Effector CD4-positive, alpha-beta T cell (primary cell): ENCODE measurements around the gene HDGFL3.

ENCODE experiments used
- DNase-seq: peaks from one replicate; pipeline ENCODE4 v3.0.0-alpha.2; 2020

Gene HDGFL3

DNA sequence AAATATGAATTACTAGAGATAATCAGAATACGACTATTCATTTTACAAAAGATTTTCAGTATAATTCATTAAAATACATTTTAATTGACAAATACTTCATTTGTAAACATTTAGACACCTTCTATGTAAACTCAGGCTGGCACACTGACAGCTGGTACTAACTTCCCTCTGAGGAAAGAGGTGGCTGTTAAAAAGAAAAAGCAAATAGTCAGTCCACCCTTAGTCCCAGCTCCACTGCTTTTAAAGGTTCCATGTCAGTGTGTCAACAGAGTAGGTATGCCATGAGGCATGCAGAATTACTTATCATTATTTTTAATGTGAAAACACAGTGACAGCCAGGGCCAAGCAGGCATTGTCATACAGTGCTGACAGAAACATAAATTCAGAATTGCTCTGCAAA lies 84.1 kb downstream of the HDGFL3 start:
- no peak for DNase-seq

DNA sequence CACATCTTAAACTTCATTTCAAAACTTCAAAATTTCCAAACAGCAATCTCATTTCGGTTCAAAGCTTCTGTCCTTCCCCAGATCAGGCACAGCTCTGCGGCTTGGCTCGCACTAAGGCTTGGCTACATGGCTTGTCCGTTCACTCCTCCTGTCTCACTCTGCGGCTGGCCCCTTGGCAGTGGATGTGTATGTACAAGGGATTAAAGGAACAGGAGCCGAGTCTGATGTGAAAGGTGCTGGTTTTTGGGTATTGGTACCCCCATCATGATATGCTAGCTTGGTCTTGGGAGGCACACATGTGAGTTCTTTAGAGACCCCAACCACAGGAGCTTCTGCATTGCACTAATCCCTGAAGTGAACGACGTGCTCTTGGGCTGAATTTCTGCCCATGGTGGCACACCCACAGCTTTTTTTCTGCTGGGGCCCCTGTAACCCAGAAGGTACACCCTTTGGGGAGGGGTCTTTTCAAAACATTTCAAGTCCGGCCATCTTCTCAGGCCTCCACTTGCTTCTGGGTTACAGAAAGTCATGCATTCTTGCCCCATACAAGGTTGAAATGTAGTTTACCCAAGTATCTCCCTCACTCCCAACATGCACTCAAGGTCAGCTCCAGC lies 87.5 kb downstream of the HDGFL3 start:
- DNase-seq, result no peak

DNA sequence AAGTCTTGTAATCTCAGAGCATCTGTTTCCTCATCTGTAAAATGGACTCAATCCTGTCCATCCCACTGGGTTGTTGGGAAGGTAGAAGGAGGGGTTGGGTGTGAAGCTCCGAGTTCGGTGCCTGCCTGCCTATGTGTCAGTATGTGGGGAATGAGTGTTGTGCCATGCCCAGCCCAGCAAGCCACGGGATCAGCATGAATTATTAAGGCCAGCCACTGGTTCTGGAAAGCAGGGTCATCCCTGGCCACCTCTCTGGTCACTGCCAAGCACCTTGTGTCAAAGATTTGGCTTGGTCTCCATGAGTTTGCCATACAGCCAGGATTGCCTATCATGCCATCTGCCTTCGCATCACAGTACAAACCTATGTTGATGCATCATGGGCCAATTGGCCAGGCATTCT lies 88.7 kb downstream of the HDGFL3 start:
- DNase-seq, result no peak

DNA sequence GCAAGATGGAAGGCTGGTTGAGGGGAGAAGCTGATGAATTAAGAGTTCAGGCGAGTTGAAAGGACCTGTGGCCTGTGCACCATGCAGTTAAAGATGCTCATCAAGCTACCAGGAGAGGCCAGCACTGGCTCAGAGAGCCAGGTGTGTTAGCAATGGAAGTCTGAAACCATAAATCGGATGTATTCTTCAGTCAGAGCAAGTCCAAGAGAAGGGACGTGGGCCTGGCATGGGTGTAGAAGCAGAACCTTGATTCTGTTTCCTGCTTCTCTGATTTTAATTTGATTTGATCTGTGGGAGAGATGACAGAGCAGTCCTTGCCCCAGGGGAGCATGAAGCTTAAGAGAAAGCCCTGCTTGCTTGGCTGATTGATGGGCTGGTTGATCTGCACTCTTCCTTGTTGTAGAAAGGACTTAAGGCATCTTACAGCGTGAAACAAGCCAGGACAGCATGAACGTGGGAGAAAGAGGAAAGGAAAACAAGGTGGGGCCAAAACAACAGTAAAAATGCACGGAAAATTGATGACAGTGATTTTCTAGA lies 89.3 kb downstream of the HDGFL3 start:
- no peak for DNase-seq

DNA sequence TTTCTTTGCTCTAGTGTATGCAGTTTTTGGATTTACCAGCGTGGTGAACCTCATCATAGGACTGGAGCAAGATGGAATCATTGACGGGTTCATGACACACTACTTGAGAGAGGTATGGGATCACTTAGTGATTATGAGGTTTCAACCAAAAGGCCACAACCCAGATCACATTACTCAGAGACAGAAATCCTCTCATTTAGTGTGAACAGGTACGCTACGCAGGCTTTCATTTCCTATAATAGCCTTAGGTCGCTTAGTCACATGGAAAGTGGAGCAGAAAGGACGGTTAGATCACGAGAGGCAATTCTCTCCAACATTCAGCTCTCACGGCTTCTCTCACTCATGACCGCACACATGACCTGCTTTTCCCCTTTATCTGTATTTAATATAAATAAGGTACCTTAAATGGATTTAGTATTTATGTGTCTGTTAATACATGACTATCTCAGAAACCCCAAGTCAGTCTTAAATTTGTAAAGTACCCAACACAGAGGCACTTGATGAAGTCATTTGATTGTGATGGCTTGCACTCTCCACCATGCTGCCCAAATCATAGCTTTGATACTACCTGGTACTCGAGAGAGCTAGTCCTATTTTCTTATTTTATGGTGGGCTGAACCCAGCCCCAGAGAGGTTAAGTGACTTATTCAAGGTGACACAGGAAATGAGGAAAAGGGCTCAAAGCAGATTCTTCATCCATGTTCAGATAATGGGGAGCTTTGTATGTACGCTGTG lies 91.6 kb downstream of the HDGFL3 start:
- DNase-seq, result no peak

DNA sequence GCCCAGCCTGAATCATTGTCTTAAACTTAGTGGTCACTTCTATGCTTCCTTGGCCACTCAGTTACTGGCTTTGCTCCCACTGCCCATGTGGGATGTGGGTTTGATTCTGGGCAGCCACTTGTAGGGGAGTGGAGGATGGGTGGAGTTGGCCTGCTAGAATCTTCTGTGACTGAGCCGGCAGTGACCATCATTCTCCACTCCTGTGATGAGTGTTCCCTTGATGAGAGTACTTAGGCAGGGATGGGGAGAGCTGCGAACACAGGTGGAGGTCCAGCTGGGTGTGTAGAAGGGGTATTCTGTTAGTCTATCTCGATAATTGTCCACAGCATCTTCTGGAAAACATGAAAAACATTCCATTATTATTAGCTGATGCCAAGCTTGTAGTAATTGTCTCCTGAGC lies 92.2 kb downstream of the HDGFL3 start:
- no peak for DNase-seq

DNA sequence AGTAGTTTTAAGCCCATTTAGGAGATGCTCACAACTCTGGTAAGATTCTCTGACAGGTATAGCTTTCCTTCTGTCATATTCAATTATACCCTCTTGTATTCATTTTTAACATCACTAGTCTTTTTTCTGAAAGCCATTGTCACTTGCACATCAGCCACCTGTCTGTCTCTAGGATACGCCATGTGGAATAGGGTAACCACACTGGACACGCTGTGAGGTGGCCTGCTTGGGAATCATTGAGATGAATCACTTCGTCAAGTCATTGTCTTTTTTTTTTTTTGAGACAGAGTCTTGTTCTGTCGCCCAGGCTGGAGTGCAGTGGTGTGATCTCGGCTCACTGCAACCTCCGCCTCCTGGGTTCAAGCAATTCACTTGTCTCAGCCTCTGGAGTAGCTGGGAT lies 92.8 kb downstream of the HDGFL3 start:
- DNase-seq, result no peak

DNA sequence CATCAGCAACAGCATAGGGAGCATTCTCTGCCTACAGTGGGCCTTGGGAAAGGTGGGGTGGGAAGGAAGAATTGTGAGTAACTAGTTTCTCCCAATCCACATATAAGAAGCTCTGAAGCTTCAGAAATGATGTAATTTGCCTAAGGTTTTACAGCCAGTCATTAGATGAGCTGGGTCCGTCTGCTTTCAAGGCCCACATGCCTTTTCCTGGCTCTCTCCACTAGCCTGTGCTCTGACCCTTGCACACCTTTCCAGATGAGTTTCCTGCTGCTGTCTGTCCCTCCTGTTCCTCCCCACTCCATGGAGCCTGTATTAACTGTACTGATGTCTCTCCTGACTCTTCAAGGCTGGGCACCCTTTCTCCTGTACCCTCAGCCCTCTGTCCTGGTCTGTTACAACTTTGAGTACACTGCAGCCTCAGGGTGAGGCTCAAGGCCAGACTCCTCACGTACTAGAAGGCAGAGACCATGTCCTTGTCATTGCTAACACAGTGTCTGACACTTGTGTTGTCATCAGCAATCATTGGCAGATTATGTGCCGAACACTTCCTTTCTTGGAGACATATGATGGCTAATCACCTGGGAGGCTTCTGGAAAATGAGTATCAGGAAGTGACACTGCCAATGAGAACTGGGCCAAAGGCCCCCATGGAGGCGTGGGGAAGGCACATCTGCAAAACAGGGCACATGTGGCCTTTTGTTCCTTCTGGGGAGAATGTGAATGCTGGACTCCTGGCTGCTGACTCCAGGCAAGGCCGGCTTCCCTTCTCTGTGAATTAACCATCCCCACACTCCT lies 93.5 kb downstream of the HDGFL3 start:
- no peak for DNase-seq

DNA sequence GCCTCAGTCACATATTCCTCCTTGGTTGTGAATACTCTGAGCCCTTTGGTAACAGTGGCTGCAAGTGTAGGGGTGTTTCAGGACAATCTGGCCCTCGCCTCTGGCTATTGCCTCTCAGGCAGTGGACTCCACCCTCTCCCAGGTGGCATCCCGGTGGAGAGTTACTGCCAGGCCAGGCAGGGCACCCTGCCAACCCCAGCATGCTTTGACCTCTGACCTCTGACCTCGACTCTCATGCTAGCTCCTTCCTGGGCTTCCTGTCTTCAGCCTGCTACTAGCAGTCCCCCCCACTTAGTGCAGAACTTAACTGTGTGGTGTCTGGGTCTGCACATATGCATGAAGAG lies 94.7 kb downstream of the HDGFL3 start:
- DNase-seq, result no peak

DNA sequence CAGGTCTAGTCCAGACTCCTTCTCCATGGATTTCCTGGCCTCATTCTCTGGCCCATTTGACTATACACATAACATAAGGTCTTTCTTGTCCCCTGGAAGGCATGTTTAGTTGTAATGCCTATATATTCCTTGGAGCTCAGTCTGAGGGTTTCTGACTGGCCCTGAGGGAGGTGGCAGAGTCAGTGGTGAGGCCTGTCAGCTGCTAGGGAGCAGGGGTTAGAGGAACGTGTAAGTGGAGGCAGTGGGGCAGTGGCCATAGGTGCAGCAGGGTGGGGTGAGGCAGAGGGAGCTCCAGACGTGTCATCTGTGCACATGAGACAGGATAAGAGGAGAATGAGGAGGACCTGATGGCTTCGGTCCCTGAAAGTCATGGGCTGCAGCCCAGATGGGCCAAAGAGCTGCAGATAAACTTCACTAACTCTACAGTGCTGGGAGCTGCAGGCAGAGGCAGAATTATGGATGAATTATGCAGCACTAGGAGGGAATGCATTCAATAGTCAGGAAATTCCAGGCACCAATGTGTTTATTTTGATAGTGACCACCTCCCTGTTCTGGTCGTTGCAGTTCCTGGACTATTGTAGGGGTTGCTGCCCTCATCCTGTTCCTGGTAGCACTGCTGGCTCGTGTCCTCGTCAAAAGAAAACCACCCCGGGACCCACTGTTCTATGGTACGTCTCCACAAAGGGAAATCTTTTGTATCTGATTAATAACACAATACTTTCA lies 95.2 kb downstream of the HDGFL3 start:
- no peak for DNase-seq

DNA sequence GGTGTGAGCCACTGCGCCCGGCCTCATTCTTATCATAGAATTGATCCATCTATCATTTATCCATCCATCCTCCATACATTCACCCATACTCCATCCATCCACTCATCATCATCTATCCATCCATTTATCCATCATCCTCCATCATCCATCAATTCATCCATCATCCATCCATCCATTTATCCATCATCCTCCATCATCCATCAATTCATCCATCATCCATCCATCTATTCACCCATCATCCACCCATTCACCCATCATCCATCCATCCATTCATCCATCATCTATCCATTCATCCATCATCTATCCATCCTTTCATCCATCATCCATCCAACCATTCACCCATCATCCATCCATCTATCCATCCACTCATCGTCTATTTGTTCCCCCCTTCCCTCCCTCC lies 96.5 kb downstream of the HDGFL3 start:
- no peak for DNase-seq

DNA sequence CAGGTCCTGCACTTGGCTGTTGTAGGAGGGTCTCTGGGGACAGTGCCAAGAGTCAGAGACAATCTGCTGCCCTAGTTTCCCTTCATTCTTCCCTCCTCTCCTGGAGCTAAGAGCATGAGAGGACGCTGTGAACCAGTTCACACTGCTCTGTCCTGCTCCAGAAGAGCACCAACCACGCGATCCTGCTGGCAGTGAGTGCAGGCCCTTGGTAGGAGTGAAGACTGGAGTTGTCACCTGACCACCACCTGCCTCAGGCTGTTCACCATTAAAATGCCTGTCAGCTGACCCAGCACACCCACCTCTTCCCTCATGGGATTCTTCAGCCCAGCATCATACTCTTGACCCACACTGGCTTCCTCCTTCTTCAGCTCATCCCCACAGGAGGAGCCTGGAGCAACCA lies 97.2 kb downstream of the HDGFL3 start:
- no peak for DNase-seq

DNA sequence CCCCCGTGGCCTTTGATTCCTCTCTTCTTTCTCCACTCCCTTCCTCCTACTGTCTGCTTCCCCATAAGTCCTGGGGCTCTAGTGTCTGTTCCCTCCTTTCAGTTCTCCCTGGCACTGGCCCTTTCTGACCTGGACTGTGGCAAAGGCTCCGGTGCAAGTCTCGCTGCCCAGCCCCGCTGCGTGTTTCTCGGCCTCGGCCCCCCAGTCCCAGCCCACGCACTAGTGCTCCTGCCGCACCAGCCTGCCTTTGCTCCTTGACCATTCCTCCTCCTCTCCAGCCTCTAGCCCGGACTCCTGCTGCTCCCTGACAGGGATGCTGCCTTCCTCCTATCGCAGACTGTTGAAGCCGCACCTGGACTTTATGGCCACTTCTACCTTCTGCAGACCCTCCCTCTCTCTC lies 98.1 kb downstream of the HDGFL3 start:
- no peak for DNase-seq

DNA sequence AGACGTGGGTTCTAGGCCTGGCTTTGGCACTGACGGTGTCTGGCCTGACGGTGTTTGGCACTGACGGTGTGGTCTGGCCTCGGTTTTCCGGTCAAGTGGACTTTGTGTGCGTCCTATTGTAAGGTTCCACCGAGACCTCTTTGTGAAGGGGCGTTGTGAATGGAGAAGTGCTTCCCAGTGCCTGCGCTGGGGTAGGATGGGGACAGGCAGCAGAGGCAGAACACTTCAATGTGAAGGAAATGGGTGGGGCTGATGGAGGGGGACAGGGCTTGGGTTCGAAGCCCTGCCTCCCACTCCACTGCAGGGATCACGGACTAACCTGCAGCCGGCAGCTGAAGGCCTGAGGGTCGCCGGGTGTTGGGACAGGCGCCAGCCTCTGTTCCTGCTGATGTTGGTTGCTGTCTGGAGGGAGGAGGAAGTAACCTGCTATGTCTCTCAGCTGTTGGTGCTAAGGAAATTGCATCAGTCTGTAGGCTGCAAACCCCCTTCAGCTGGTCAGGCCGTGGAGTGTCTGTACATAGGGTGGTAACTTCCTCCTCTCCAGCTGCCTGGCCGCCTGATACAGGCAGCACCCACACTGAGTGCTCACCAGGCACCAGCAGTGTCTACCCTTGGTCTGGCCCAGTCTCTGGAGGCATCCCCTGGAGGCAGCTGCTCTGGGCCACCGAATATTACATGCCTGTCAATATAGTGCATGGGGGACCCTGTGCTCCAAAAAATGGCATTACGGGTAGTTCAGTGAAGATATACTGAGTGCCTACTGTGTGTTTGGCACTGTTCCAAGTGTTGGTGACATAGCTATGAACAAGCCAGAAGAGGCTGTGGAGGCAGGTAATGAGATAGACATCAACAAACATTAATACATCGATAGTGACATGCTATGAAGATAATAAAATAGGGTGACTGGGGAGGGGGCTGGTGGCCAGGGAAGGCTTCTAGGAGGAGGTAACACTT lies 99.1 kb downstream of the HDGFL3 start:
- no peak for DNase-seq

DNA sequence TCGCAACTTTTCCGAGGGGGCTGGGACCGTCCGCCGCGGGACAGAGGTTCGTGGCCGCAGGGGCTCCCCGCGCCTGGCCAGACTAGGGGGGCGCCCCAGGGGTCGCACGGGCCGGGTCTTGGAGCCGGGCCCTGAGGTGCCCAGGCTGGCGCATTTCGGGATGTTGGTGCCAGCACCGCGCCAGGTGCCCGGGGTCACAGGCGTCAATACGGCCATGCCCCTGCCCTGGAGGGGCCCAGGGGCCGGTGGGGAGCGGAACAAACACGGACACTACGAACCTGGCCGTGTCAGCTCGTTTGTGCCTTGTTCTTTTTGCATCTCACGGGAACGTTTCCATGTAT lies 99.8 kb downstream of the HDGFL3 start:
- no peak for DNase-seq

DNA sequence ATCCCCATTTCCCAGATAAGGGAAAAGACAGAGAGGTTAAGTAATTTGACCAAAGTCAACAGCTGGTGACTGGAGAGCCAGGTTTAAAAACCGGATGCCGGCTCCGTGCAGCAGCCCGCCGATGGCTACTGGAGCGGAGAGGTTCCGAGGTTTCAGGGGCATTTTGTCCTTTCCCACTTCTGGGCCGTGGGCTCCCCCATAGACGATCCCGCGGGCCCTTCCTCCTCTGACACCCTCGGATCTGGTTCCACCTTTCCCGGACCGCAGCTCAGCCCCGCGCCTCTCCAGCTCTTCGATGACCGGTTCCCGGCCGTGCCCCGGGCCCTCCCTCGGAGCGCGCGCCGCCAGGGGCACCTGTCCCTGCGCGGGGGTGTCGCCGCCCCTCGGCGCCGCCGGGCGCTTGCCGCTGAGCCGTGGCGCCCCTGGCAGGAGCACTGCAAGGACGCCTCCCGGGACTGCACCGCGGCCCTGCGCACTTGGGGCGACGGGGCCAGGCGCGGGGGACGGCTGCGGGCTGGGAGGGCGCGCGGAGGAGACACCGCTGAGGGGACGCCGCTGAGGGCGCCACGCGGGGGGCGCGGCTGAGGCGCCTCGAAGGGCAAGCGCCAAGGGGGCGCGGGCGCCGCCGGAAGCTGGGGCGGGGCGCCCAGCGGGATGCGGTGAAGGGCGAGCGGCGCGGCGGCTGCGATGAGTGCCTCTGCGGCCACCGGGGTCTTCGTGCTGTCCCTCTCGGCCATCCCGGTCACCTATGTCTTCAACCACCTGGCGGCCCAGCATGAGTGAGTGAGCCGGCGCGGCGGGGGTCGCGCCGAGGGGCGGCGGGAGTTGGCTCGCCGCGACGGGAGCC lies 100.4 kb downstream of the HDGFL3 start, which contains the start of gene TM6SF1:
Gene TM6SF1, plus strand, starts transcription at position 652 of the 847 bp plus-strand sequence. Its CDS starts 36 bp downstream, at position 688.
- DNase-seq, result no peak

DNA sequence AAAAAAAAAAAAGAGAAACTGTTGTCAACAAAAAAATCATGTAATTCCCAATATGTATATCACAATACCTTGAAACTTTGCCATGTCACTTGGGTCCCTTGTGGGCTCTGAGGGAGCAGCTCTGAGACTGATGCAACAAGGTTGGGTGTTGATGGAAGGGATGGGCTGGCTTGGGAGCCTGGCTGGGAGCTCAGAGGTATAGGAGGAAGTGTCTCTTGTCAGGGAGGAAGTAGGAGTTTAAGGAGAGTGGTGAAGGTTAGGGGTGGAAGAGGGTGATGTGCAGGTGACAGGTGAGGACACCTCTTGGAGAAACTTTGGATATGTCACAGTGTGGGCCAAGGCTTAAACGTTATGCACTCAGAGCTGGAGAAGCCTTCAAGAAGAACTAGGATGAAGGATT lies 102.2 kb downstream of the HDGFL3 start:
- DNase-seq, result no peak

DNA sequence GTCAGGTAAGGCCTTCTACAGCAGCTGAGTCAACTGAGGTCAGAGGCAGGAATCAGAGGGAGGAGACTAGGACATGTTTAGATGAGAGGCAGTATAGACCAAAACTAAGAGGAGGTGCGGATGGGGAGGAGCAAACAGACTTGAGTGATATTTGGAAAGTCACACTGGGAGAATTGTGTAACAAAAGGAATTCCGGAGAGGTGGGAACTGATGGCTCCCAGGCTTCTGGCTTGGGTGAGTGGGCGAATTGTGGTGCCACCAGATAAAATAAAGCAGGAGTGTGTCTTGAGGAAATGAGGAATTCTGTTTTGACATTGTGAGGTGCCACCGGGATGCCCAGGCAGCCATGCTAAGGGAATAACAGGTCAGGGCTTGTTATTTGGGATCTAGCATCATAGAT lies 103.5 kb downstream of the HDGFL3 start:
- DNase-seq, result no peak

DNA sequence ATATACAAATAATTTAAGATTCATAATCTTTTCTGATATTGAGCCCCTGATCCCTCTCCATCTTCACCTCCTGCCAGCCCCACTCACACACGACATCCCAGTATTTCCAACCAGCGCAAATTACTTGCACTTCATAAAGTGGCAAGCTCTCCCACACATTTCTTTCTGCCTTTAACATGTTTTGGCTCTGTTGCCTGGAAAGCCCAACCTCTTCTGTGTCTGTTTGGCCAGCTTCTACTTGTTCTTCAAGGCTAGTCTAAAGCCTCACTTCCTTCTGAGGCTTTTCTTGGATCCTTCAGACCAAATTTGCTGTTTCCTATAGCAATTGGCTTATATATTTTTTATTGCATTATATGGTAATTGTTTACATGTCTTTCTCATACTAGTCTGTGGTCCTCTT lies 105.3 kb downstream of the HDGFL3 start:
- DNase-seq, result no peak

DNA sequence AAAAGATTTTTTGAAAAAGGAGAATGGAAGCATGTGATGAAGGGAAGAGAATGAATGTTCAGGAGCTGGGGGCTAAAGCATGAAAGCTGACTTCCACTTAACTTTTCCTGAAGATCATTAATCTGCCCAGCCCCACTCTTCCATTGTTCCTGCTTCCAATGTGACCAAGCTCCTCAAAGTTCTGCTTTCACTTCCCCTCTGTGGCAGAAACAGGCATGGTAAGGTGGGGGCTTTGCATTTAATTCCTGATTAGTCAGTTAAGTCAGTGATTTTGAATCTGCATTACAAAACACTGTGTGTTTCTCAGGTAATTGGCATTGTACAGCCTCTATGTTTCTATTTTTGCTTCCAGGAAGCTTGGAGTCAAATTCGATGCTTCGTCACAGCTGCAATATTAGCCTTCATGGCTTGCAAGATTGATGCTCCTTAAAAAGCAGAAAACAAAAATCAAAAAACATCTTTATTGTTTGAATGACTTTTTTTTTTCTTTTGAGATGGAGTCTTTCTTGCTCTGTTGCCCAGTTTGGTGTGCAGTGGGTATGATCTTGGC lies 107.5 kb downstream of the HDGFL3 start:
- DNase-seq, result no peak

DNA sequence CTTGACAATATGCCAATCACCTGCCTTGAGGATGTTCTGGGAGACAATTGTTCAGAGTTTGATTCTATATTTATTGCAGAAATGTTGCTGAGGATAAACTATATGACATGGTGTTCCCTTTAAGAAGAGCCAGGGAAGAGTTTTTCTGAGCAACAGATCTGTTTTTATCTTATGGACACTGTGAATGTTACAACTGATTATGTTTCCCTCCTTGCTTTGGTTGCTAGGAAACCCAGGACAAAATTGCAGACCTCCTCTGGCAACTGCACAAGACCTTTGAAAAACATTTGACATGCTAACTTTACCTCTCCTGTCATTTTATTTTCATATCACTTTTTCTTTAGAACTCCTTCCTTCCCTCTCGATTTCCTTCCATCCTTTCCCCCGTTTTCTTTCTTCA lies 108.3 kb downstream of the HDGFL3 start:
- DNase-seq, result no peak
